Astrocyte (in vitro differentiated cells and primary cell): ENCODE measurements around the gene SH3RF1.

Experiments
- EZH2 ChIP-seq: IDR thresholded peaks from 2 replicates; pipeline ENCODE4 v1.6.1; 2012; ENCODE audit warnings: mild to moderate bottlenecking, low read length, inconsistent platforms; ENCODE audit not compliant: insufficient read depth
- TF ChIP-seq, protein P1 (sequence below): IDR thresholded peaks from 2 replicates; pipeline ENCODE4 v1.5.1; 2011; ENCODE audit warnings: low read depth, mild to moderate bottlenecking, inconsistent platforms, low read length, moderate library complexity; ENCODE audit not compliant: insufficient read depth

DNA sequence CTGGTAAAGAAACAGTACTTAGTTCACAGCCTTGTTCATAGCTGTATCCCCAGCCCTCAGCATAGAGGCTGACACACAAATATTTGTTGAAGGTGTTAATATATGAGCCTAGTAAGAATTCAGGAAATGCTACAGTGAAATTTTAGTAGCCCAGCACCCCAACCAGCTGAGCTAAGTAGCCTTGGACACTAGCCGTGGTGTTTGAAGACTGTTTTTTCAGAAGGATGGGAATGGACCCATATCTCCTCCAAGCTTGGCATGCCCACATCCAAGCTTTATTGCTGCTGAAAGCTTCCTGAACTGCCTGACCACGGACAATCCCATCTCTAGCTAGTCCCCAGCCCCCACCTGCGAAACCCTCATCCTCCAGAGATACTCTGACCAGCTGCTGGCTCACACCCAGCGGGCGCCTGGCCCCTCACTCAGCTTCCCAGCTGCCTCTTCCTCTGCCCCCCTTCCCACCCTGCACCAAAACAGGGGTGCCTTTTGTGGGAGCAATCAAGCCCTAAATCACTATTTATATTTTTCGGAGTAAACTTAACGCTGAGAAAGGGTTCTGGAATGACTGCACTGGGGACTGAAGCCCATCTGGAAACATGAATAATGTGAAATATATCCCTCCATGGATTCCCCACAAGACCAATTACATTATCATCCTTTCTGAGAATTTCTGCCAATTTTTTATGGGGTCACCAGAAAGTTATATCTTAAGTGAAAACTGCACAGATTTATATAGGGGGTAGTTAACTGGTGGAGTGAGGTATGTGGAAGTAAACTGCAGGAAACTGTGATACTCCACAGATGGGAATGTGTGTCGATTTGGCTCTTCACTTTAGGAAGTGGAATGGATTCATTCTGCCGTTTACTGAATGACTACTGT, 219.6 kb downstream of the SH3RF1 start:
- TF ChIP-seq, protein P1, sequence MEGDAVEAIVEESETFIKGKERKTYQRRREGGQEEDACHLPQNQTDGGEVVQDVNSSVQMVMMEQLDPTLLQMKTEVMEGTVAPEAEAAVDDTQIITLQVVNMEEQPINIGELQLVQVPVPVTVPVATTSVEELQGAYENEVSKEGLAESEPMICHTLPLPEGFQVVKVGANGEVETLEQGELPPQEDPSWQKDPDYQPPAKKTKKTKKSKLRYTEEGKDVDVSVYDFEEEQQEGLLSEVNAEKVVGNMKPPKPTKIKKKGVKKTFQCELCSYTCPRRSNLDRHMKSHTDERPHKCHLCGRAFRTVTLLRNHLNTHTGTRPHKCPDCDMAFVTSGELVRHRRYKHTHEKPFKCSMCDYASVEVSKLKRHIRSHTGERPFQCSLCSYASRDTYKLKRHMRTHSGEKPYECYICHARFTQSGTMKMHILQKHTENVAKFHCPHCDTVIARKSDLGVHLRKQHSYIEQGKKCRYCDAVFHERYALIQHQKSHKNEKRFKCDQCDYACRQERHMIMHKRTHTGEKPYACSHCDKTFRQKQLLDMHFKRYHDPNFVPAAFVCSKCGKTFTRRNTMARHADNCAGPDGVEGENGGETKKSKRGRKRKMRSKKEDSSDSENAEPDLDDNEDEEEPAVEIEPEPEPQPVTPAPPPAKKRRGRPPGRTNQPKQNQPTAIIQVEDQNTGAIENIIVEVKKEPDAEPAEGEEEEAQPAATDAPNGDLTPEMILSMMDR = no peak
- no peak for TF ChIP-seq EZH2
